Thoracic aorta (tissue), 2 donors: ENCODE data around the gene GPC6. TPM values are rescaled to one million over a fixed set of nuclear protein-coding genes. Genes with fewer than 3 reads are reported as not detected.

Source experiments
- ATAC-seq: fragments of 150-250 bp; one replicate; pipeline ENCODE4 v1.8.0; 2017; ENCODE audit warnings: low read depth; ENCODE audit not compliant: insufficient number of reproducible peaks, low FRiP score
- DNase-seq: peaks from one replicate; pipeline ENCODE4 v3.0.0-alpha.2; 2020; ENCODE audit warnings: low spot score
- H3K27ac ChIP-seq, 2 donors: fragments of 200-600 bp; sonication (generic); 1 replicate in 1 of 2; 2 replicates in 1 of 2; pipeline ENCODE4 v1.5.1; 2016; ENCODE audit warnings: mild to moderate bottlenecking in 2 of 2, moderate library complexity in 2 of 2
- H3K27me3 ChIP-seq: fragments of 200-600 bp; sonication (generic); replicated peaks from 2 replicates; pipeline ENCODE4 v1.6.0; 2016; ENCODE audit warnings: mild to moderate bottlenecking; ENCODE audit not compliant: insufficient read depth
- H3K36me3 ChIP-seq: fragments of 200-600 bp; sonication (generic); one replicate; pipeline ENCODE4 v1.5.1; 2016
- H3K4me1 ChIP-seq, 2 donors: fragments of 200-600 bp; sonication (generic); 1 replicate in 1 of 2; 2 replicates in 1 of 2; pipeline versions ENCODE4 v1.5.1 to v1.6.0; 2016; ENCODE audit warnings: low read depth in 2 of 2, mild to moderate bottlenecking in 1 of 2; ENCODE audit not compliant: control insufficient read depth in 1 of 2
- H3K4me3 ChIP-seq: fragments of 200-600 bp; sonication (generic); 2 replicates; pipeline ENCODE4 v1.5.1; 2016; ENCODE audit warnings: mild to moderate bottlenecking
- H3K9me3 ChIP-seq: fragments of 200-600 bp; sonication (generic); 2 replicates; pipeline ENCODE4 v1.5.1; 2016
- CTCF ChIP-seq: fragments of 200-600 bp; sonication (generic); IDR thresholded peaks from one replicate; pipeline ENCODE4 v1.5.1; 2019; ENCODE audit warnings: antibody characterized with exemption
- total RNA-seq, 2 donors: library from RNA; depleted of rRNA; stranded (reverse); fragments of >200 nt; gene quantifications; one replicate each; pipeline versions ENCODE4 v1.1.0 to v1.2.3, GENCODE V29; 2016

GPC6 gene
- total RNA-seq, 2 donors from 2014 or later: 34.9 to 56.4 TPM

- ATAC-seq: no peak
- Histone ChIP-seq H3K36me3 (no peaks in the 10 kb centered on the region), H3K9me3 (no peaks in the 10 kb centered on the region), H3K27ac (no peak overlapping the region), H3K27me3 (no peaks in the 10 kb centered on the region), H3K4me3 (no peak overlapping the region), H3K4me1 (peaks cover 0 to 4% of the 10 kb centered on the region in 2 donors)
- DNase-seq: no peak
- TF ChIP-seq CTCF: no peak
Measured at GRCh38 chr13:93721483-93721882, 494.9 kb downstream of the GPC6 start.

GRCh38 chr13:93723316-93723715 lies 496.7 kb downstream of the GPC6 start:
- Histone ChIP-seq H3K27me3 (no peaks in the 10 kb centered on the region), H3K4me1 (peaks cover 0 to 10% of the 10 kb centered on the region in 2 donors), H3K9me3 (no peaks in the 10 kb centered on the region), H3K27ac (no peak overlapping the region), H3K36me3 (no peaks in the 10 kb centered on the region), H3K4me3 (no peak overlapping the region)
- no peak for DNase-seq
- no peak for TF ChIP-seq CTCF
- no peak for ATAC-seq

GRCh38 chr13:93724187-93724586 lies 497.6 kb downstream of the GPC6 start:
- Histone ChIP-seq H3K27ac (no peak overlapping the region), H3K27me3 (no peaks in the 10 kb centered on the region), H3K9me3 (no peaks in the 10 kb centered on the region), H3K4me3 (no peak overlapping the region), H3K4me1 (peaks cover 0 to 10% of the 10 kb centered on the region in 2 donors), H3K36me3 (no peaks in the 10 kb centered on the region)
- TF ChIP-seq CTCF: no peak
- no peak for DNase-seq
- ATAC-seq: no peak

GRCh38 chr13:93726173-93726957 lies 499.8 kb downstream of the GPC6 start:
- DNase-seq (no peak), ATAC-seq (no peak)
- Histone ChIP-seq H3K27me3 (no peaks in the 10 kb centered on the region), H3K36me3 (no peaks in the 10 kb centered on the region), H3K4me1 (peaks cover 6 to 25% of the 10 kb centered on the region in 2 donors), H3K27ac (no peak overlapping the region), H3K4me3 (peak overlapping the region; percentile 3), H3K9me3 (no peaks in the 10 kb centered on the region)
- TF ChIP-seq CTCF: no peak

- Histone ChIP-seq H3K4me3 (no peak overlapping the region), H3K4me1 (peaks cover 6 to 29% of the 10 kb centered on the region in 2 donors), H3K27ac (no peak overlapping the region), H3K36me3 (no peaks in the 10 kb centered on the region), H3K9me3 (no peaks in the 10 kb centered on the region), H3K27me3 (no peaks in the 10 kb centered on the region)
- TF ChIP-seq CTCF: no peak
- ATAC-seq: no peak
- DNase-seq: no peak
Measured at GRCh38 chr13:93727211-93728141, 500.9 kb downstream of the GPC6 start.
